HCT116 (cell line): ENCODE results near the gene ARTN. TPM values are rescaled to one million over a fixed set of nuclear protein-coding genes. Genes with fewer than 3 reads are reported as not detected.

ENCODE experiments used
- ATAC-seq: fragments of 200-7000 bp; cut with Tn5 transposase; 2 replicates; pipeline ENCODE4 v1.9.1; 2020; ENCODE audit warnings: mild to moderate bottlenecking, moderate library complexity
- BruUV-seq: library from RNA; stranded (reverse); fragments of 400-500 nt; replicated peaks from 2 replicates; lab custom pipeline; 2021; lab: Mats Ljungman, UMichigan
- CTCF ChIA-PET: fragments of 300-600 bp; sonication (Branson Sonifier 250); formaldehyde crosslinking; loops from one replicate; lab custom pipeline; 2021; ENCODE audit warnings: antibody characterized with exemption; lab: Charles Lee
- POLR2A ChIA-PET: fragments of 300-600, 350-600 bp; sonication (Branson Sonifier 250); formaldehyde crosslinking; loops from one replicate; lab custom pipeline; 2021; ENCODE audit warnings: antibody characterized with exemption; lab: Charles Lee
- RAD21 ChIA-PET, 2 experiments: fragments of 300-600 bp; sonication (Branson Sonifier 250); formaldehyde crosslinking; loops; one replicate each; lab custom pipeline; 2023; ENCODE audit warnings: low total read pairs in 2 of 2; ENCODE audit not compliant: uncharacterized antibody in 2 of 2, unreplicated experiment in 2 of 2, low non-redundant PET in 1 of 2; lab: Charles Lee
- DNase-seq: peaks from one replicate; pipeline ENCODE4 v3.0.0-alpha.2; 2010; ENCODE audit warnings: low read depth, low spot score
- H2AFZ ChIP-seq: fragments of 200-600 bp; shearing (Covaris generic), sonication (generic); 2 replicates; pipeline ENCODE4 v1.6.1; 2017; ENCODE audit warnings: low read depth, mixed run types, mixed read lengths, antibody characterized with exemption, low read length; ENCODE audit not compliant: poor library complexity, severe bottlenecking
- H3K27ac ChIP-seq: 2 replicates; pipeline ENCODE4 v1.5.1; 2012; ENCODE audit warnings: low read depth, low read length
- H3K27me3 ChIP-seq: fragments of 200-600 bp; sonication (generic); 2 replicates; pipeline ENCODE4 v1.6.1; 2016; ENCODE audit warnings: mixed run types, low read length, mixed read lengths; ENCODE audit not compliant: insufficient read depth
- H3K36me3 ChIP-seq, 2 experiments: fragments of 200-500 bp in 1 of 2; fragments of 200-600 bp in 1 of 2; sonication (Bioruptor generic) in 1 of 2; sonication (generic) in 1 of 2; 2 replicates each; pipeline versions ENCODE4 v1.5.1 to v1.6.1; 2014 to 2016; ENCODE audit warnings: low read length in 2 of 2, inconsistent platforms in 1 of 2, mixed read lengths in 1 of 2, mixed run types in 1 of 2; ENCODE audit not compliant: insufficient read depth in 2 of 2, control insufficient read depth in 1 of 2
- H3K4me1 ChIP-seq, 2 experiments: fragments of 200-600 bp in 1 of 2; sonication (generic) in 1 of 2; 2 replicates each; pipeline versions ENCODE4 v1.5.1 to v1.6.1; 2012 to 2017; ENCODE audit warnings: low read length in 2 of 2, inconsistent platforms in 1 of 2, mild to moderate bottlenecking in 1 of 2, mixed read lengths in 1 of 2, mixed run types in 1 of 2, moderate library complexity in 1 of 2; ENCODE audit not compliant: insufficient read depth in 2 of 2, control insufficient read depth in 1 of 2
- H3K4me2 ChIP-seq: fragments of 200-600 bp; sonication (generic); 2 replicates; pipeline ENCODE4 v1.6.1; 2017; ENCODE audit warnings: mixed run types, low read length, mixed read lengths
- H3K4me3 ChIP-seq, 2 experiments: fragments of 200-600 bp in 1 of 2; sonication (generic) in 1 of 2; replicated peaks in 1 of 2; 2 replicates each; pipeline ENCODE4 v1.5.1; 2011 to 2016; ENCODE audit warnings: low read length in 2 of 2, control low read depth in 1 of 2, low read depth in 1 of 2, mild to moderate bottlenecking in 1 of 2, mixed read lengths in 1 of 2, mixed run types in 1 of 2
- H3K79me2 ChIP-seq: fragments of 200-600 bp; sonication (generic); 2 replicates; pipeline ENCODE4 v1.6.1; 2017; ENCODE audit warnings: mild to moderate bottlenecking, mixed run types, low read length, moderate library complexity, mixed read lengths; ENCODE audit not compliant: insufficient read depth
- H3K9ac ChIP-seq: fragments of 200-600 bp; sonication (generic); 2 replicates; pipeline ENCODE4 v1.6.1; 2016; ENCODE audit warnings: low read length, mixed read lengths
- H3K9me2 ChIP-seq: fragments of 200-600 bp; sonication (generic), shearing (Covaris generic); 2 replicates; pipeline ENCODE4 v1.6.1; 2017; ENCODE audit warnings: mixed run types, mild to moderate bottlenecking, moderate library complexity; ENCODE audit not compliant: insufficient read depth
- H3K9me3 ChIP-seq, 2 experiments: fragments of 200-500 bp in 1 of 2; fragments of 200-600 bp in 1 of 2; sonication (Bioruptor generic) in 1 of 2; sonication (generic) in 1 of 2; 2 replicates each; pipeline ENCODE4 v1.6.1; 2014 to 2017; ENCODE audit warnings: low read length in 2 of 2, mixed read lengths in 2 of 2, inconsistent platforms in 1 of 2, low read depth in 1 of 2, mild to moderate bottlenecking in 1 of 2, mixed run types in 1 of 2, moderate library complexity in 1 of 2; ENCODE audit not compliant: control insufficient read depth in 1 of 2, insufficient read depth in 1 of 2
- H4K20me1 ChIP-seq: fragments of 200-600 bp; sonication (generic), shearing (Covaris generic); 2 replicates; pipeline ENCODE4 v1.6.1; 2017; ENCODE audit warnings: mixed run types, mild to moderate bottlenecking, moderate library complexity; ENCODE audit not compliant: insufficient read depth
- CBX3 ChIP-seq: IDR thresholded peaks from 2 replicates; pipeline ENCODE4 v1.6.1; 2012; ENCODE audit warnings: low read depth
- CEBPB ChIP-seq: IDR thresholded peaks from 2 replicates; pipeline ENCODE4 v1.6.1; 2012; ENCODE audit warnings: low read depth
- EGR1 ChIP-seq: IDR thresholded peaks from 2 replicates; pipeline ENCODE4 v1.6.1; 2012; ENCODE audit warnings: low read depth
- EZH2 ChIP-seq: fragments of 200-600 bp; sonication (generic); IDR thresholded peaks from 2 replicates; pipeline ENCODE4 v1.6.1; 2017; ENCODE audit warnings: antibody characterized with exemption, mixed run types
- EZH2phosphoT487 ChIP-seq: fragments of 200-600 bp; IDR thresholded peaks from 2 replicates; pipeline ENCODE4 v1.6.1; 2018; ENCODE audit warnings: antibody characterized with exemption, borderline replicate concordance
- FOSL1 ChIP-seq: IDR thresholded peaks from 2 replicates; pipeline ENCODE4 v1.6.1; 2012; ENCODE audit warnings: low read depth
- JUND ChIP-seq: IDR thresholded peaks from 2 replicates; pipeline ENCODE4 v1.6.1; 2012
- POLR2AphosphoS5 ChIP-seq: IDR thresholded peaks from 2 replicates; pipeline ENCODE4 v1.6.1; 2011; ENCODE audit warnings: mild to moderate bottlenecking, low read depth, low read length, moderate library complexity
- RAD21 ChIP-seq: IDR thresholded peaks from 2 replicates; pipeline ENCODE4 v1.6.1; 2012; ENCODE audit warnings: low read depth, mild to moderate bottlenecking
- SIN3A ChIP-seq: IDR thresholded peaks from 2 replicates; pipeline ENCODE4 v1.6.1; 2012; ENCODE audit warnings: low read depth
- TCF7L2 ChIP-seq: IDR thresholded peaks from 2 replicates; pipeline ENCODE4 v1.7.0; 2011; ENCODE audit warnings: borderline replicate concordance, inconsistent platforms; ENCODE audit not compliant: insufficient read depth, insufficient read length; ENCODE audit errors: extremely low read depth
- YY1 ChIP-seq: IDR thresholded peaks from 2 replicates; pipeline ENCODE4 v1.6.1; 2011; ENCODE audit warnings: low read length, low read depth, moderate library complexity, mild to moderate bottlenecking; ENCODE audit not compliant: insufficient replicate concordance; ENCODE audit errors: extremely low read depth
- ZBTB33 ChIP-seq: IDR thresholded peaks from 2 replicates; pipeline ENCODE4 v1.6.1; 2011; ENCODE audit warnings: mild to moderate bottlenecking, low read length, moderate library complexity; ENCODE audit not compliant: insufficient replicate concordance; ENCODE audit errors: extremely low read depth
- ZFX ChIP-seq: fragments of 450-650 bp; IDR thresholded peaks from 2 replicates; pipeline ENCODE4 v1.6.1; 2017
- ZNF274 ChIP-seq: fragments of 200-500 bp; sonication (Bioruptor generic); IDR thresholded peaks from 2 replicates; pipeline ENCODE4 v1.6.1; 2014; ENCODE audit warnings: mild to moderate bottlenecking, low read depth, low read length, inconsistent platforms
- intact Hi-C: fragments of 100-400 bp; cut with micrococcal nuclease; formaldehyde crosslinking; loops from 2 replicates; pipeline ENCODE4 v1.10.0; 2022
- total RNA-seq: library from RNA; stranded (reverse); gene quantifications from one replicate; pipeline ENCODE4 v1.2.1, GENCODE V29; 2021; ENCODE audit not compliant: unreplicated experiment
- TF ChIP-seq, protein P1 (sequence below), 3 experiments: fragments of 200-600 bp in 1 of 3; sonication (generic) in 1 of 3; IDR thresholded peaks in 2 of 3; conservative IDR thresholded peaks in 1 of 3; 2 replicates each; pipeline ENCODE4 v1.5.1; 2012 to 2017; ENCODE audit warnings: low read depth in 2 of 3, low read length in 2 of 3, antibody characterized with exemption in 1 of 3, borderline replicate concordance in 1 of 3, control low read depth in 1 of 3, mild to moderate bottlenecking in 1 of 3, mixed read lengths in 1 of 3, mixed run types in 1 of 3, moderate library complexity in 1 of 3; ENCODE audit not compliant: insufficient read depth in 1 of 3
- TF ChIP-seq, protein P2 (sequence below): IDR thresholded peaks from 2 replicates; pipeline ENCODE4 v1.6.1; 2012; ENCODE audit warnings: low read depth
- TF ChIP-seq, protein P3 (sequence below): IDR thresholded peaks from 2 replicates; pipeline ENCODE4 v1.6.1; 2012

Gene ARTN
- total RNA-seq, 1 experiment from 2014 or later = 36.4 TPM

DNA sequence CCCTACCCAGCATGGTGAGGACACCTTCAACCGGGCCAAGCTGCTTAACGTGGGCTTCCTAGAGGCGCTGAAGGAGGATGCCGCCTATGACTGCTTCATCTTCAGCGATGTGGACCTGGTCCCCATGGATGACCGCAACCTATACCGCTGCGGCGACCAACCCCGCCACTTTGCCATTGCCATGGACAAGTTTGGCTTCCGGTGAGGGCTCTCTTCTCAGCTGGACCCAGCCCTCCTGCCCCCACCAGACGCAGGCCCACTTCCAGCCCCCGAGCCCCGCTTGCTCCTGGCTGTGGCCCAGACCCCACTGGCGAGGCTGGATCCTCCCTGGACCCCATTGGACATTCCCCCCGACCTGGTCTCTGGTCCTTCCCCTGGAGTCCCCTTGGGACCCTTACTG is 51.3 kb downstream of the ARTN start (continued):
- TF ChIP-seq, protein P1, sequence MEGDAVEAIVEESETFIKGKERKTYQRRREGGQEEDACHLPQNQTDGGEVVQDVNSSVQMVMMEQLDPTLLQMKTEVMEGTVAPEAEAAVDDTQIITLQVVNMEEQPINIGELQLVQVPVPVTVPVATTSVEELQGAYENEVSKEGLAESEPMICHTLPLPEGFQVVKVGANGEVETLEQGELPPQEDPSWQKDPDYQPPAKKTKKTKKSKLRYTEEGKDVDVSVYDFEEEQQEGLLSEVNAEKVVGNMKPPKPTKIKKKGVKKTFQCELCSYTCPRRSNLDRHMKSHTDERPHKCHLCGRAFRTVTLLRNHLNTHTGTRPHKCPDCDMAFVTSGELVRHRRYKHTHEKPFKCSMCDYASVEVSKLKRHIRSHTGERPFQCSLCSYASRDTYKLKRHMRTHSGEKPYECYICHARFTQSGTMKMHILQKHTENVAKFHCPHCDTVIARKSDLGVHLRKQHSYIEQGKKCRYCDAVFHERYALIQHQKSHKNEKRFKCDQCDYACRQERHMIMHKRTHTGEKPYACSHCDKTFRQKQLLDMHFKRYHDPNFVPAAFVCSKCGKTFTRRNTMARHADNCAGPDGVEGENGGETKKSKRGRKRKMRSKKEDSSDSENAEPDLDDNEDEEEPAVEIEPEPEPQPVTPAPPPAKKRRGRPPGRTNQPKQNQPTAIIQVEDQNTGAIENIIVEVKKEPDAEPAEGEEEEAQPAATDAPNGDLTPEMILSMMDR (IDR thresholded peaks at IDR 0.05 in 2 of 3, conservative IDR thresholded peaks at IDR 0.05 in 1 of 3; ENCODE audit: borderline replicate concordance in 1 of 3, insufficient read depth in 1 of 3, low read depth in 2 of 3, low read length in 2 of 3) = no peak

DNA sequence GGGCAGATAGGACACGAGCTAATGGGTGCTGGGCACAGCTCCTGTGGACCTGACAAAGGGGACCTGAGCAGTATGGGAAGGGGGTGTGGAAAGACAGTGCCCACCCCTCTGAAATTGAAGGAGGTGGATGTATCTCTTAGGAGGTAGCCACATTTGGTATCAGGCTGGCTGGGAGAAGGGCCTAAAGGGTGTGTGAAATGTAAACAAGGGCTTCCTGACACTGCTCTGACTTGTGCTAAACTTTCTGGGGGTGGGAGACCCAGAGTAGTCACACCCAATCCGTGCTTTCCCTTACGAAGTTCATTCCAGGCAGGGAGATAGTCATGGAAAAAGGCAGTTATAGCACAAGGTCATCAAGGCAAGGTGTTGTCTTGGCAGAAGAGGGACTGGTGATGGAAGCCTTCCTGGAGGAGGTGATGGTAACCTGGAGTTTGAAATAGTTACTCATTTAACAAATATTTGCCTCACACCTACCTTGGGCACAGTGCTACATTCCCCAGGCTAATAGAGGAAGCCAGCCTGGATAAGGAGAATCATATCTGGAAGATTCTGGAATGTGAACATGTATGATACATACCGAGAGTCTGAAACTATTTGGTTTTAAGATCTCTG is 52.5 kb downstream of the ARTN start:
- ChIA-PET POLR2A (no interaction called here), CTCF (no interaction called here), RAD21 (no interaction called here)
- ATAC-seq = no peak
- intact Hi-C loops = no loop called here
- H3K4me1 ChIP-seq = peaks cover 5 to 9% of the 10 kb centered on the region in 2 experiments
- H3K9me3 ChIP-seq = no peaks in the 10 kb centered on the region
- H3K4me2 ChIP-seq = no peak overlapping the region
- no peak overlapping the region for H2AFZ ChIP-seq
- H4K20me1 ChIP-seq = no peaks in the 10 kb centered on the region
- peaks cover 6 to 47% of the 10 kb centered on the region in 2 experiments; a peak in 2 of 4 replicates for H3K36me3 ChIP-seq
- H3K79me2 ChIP-seq = peaks cover 23% of the 10 kb centered on the region
- DNase-seq = no peak
- no peak overlapping the region for H3K9ac ChIP-seq
- no peak overlapping the region for H3K4me3 ChIP-seq
- no peak overlapping the region for H3K27ac ChIP-seq
- no peaks in the 10 kb centered on the region for H3K27me3 ChIP-seq
- no TSS peak for BruUV-seq
- H3K9me2 ChIP-seq = no peaks in the 10 kb centered on the region
- TF ChIP-seq, protein P2, sequence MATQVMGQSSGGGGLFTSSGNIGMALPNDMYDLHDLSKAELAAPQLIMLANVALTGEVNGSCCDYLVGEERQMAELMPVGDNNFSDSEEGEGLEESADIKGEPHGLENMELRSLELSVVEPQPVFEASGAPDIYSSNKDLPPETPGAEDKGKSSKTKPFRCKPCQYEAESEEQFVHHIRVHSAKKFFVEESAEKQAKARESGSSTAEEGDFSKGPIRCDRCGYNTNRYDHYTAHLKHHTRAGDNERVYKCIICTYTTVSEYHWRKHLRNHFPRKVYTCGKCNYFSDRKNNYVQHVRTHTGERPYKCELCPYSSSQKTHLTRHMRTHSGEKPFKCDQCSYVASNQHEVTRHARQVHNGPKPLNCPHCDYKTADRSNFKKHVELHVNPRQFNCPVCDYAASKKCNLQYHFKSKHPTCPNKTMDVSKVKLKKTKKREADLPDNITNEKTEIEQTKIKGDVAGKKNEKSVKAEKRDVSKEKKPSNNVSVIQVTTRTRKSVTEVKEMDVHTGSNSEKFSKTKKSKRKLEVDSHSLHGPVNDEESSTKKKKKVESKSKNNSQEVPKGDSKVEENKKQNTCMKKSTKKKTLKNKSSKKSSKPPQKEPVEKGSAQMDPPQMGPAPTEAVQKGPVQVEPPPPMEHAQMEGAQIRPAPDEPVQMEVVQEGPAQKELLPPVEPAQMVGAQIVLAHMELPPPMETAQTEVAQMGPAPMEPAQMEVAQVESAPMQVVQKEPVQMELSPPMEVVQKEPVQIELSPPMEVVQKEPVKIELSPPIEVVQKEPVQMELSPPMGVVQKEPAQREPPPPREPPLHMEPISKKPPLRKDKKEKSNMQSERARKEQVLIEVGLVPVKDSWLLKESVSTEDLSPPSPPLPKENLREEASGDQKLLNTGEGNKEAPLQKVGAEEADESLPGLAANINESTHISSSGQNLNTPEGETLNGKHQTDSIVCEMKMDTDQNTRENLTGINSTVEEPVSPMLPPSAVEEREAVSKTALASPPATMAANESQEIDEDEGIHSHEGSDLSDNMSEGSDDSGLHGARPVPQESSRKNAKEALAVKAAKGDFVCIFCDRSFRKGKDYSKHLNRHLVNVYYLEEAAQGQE = no peak
- TF ChIP-seq CEBPB (no peak), YY1 (no peak), ZFX (no peak), TCF7L2 (no peak), EZH2 (no peak), FOSL1 (no peak), RAD21 (no peak), ZBTB33 (no peak), SIN3A (no peak), JUND (no peak), ZNF274 (no peak), POLR2AphosphoS5 (no peak), EZH2phosphoT487 (no peak), EGR1 (no peak), CBX3 (no peak)
- TF ChIP-seq, protein P3, sequence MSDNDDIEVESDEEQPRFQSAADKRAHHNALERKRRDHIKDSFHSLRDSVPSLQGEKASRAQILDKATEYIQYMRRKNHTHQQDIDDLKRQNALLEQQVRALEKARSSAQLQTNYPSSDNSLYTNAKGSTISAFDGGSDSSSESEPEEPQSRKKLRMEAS = no peak
